HCT116 (cell line): ENCODE results near the gene ACTR3. TPM values are rescaled to one million over a fixed set of nuclear protein-coding genes. Genes with fewer than 3 reads are reported as not detected.

Experiments used
- ATAC-seq: fragments of 200-7000 bp; cut with Tn5 transposase; 2 replicates; pipeline ENCODE4 v1.9.1; 2020; ENCODE audit warnings: mild to moderate bottlenecking, moderate library complexity
- BruUV-seq: library from RNA; stranded (reverse); fragments of 400-500 nt; replicated peaks from 2 replicates; lab custom pipeline; 2021; lab: Mats Ljungman, UMichigan
- CTCF ChIA-PET: fragments of 300-600 bp; sonication (Branson Sonifier 250); formaldehyde crosslinking; loops from one replicate; lab custom pipeline; 2021; ENCODE audit warnings: antibody characterized with exemption; lab: Charles Lee
- POLR2A ChIA-PET: fragments of 300-600, 350-600 bp; sonication (Branson Sonifier 250); formaldehyde crosslinking; loops from one replicate; lab custom pipeline; 2021; ENCODE audit warnings: antibody characterized with exemption; lab: Charles Lee
- RAD21 ChIA-PET, 2 experiments: fragments of 300-600 bp; sonication (Branson Sonifier 250); formaldehyde crosslinking; loops; one replicate each; lab custom pipeline; 2023; ENCODE audit warnings: low total read pairs in 2 of 2; ENCODE audit not compliant: uncharacterized antibody in 2 of 2, unreplicated experiment in 2 of 2, low non-redundant PET in 1 of 2; lab: Charles Lee
- DNase-seq: peaks from one replicate; pipeline ENCODE4 v3.0.0-alpha.2; 2010; ENCODE audit warnings: low read depth, low spot score
- H2AFZ ChIP-seq: fragments of 200-600 bp; shearing (Covaris generic), sonication (generic); 2 replicates; pipeline ENCODE4 v1.6.1; 2017; ENCODE audit warnings: low read depth, mixed run types, mixed read lengths, antibody characterized with exemption, low read length; ENCODE audit not compliant: poor library complexity, severe bottlenecking
- H3K27ac ChIP-seq: 2 replicates; pipeline ENCODE4 v1.5.1; 2012; ENCODE audit warnings: low read depth, low read length
- H3K27me3 ChIP-seq: fragments of 200-600 bp; sonication (generic); 2 replicates; pipeline ENCODE4 v1.6.1; 2016; ENCODE audit warnings: mixed run types, low read length, mixed read lengths; ENCODE audit not compliant: insufficient read depth
- H3K36me3 ChIP-seq, 2 experiments: fragments of 200-500 bp in 1 of 2; fragments of 200-600 bp in 1 of 2; sonication (Bioruptor generic) in 1 of 2; sonication (generic) in 1 of 2; 2 replicates each; pipeline versions ENCODE4 v1.5.1 to v1.6.1; 2014 to 2016; ENCODE audit warnings: low read length in 2 of 2, inconsistent platforms in 1 of 2, mixed read lengths in 1 of 2, mixed run types in 1 of 2; ENCODE audit not compliant: insufficient read depth in 2 of 2, control insufficient read depth in 1 of 2
- H3K4me1 ChIP-seq, 2 experiments: fragments of 200-600 bp in 1 of 2; sonication (generic) in 1 of 2; 2 replicates each; pipeline versions ENCODE4 v1.5.1 to v1.6.1; 2012 to 2017; ENCODE audit warnings: low read length in 2 of 2, inconsistent platforms in 1 of 2, mild to moderate bottlenecking in 1 of 2, mixed read lengths in 1 of 2, mixed run types in 1 of 2, moderate library complexity in 1 of 2; ENCODE audit not compliant: insufficient read depth in 2 of 2, control insufficient read depth in 1 of 2
- H3K4me2 ChIP-seq: fragments of 200-600 bp; sonication (generic); 2 replicates; pipeline ENCODE4 v1.6.1; 2017; ENCODE audit warnings: mixed run types, low read length, mixed read lengths
- H3K4me3 ChIP-seq, 2 experiments: fragments of 200-600 bp in 1 of 2; sonication (generic) in 1 of 2; replicated peaks in 1 of 2; 2 replicates each; pipeline ENCODE4 v1.5.1; 2011 to 2016; ENCODE audit warnings: low read length in 2 of 2, control low read depth in 1 of 2, low read depth in 1 of 2, mild to moderate bottlenecking in 1 of 2, mixed read lengths in 1 of 2, mixed run types in 1 of 2
- H3K79me2 ChIP-seq: fragments of 200-600 bp; sonication (generic); 2 replicates; pipeline ENCODE4 v1.6.1; 2017; ENCODE audit warnings: mild to moderate bottlenecking, mixed run types, low read length, moderate library complexity, mixed read lengths; ENCODE audit not compliant: insufficient read depth
- H3K9ac ChIP-seq: fragments of 200-600 bp; sonication (generic); 2 replicates; pipeline ENCODE4 v1.6.1; 2016; ENCODE audit warnings: low read length, mixed read lengths
- H3K9me2 ChIP-seq: fragments of 200-600 bp; sonication (generic), shearing (Covaris generic); 2 replicates; pipeline ENCODE4 v1.6.1; 2017; ENCODE audit warnings: mixed run types, mild to moderate bottlenecking, moderate library complexity; ENCODE audit not compliant: insufficient read depth
- H3K9me3 ChIP-seq, 2 experiments: fragments of 200-500 bp in 1 of 2; fragments of 200-600 bp in 1 of 2; sonication (Bioruptor generic) in 1 of 2; sonication (generic) in 1 of 2; 2 replicates each; pipeline ENCODE4 v1.6.1; 2014 to 2017; ENCODE audit warnings: low read length in 2 of 2, mixed read lengths in 2 of 2, inconsistent platforms in 1 of 2, low read depth in 1 of 2, mild to moderate bottlenecking in 1 of 2, mixed run types in 1 of 2, moderate library complexity in 1 of 2; ENCODE audit not compliant: control insufficient read depth in 1 of 2, insufficient read depth in 1 of 2
- H4K20me1 ChIP-seq: fragments of 200-600 bp; sonication (generic), shearing (Covaris generic); 2 replicates; pipeline ENCODE4 v1.6.1; 2017; ENCODE audit warnings: mixed run types, mild to moderate bottlenecking, moderate library complexity; ENCODE audit not compliant: insufficient read depth
- CBX3 ChIP-seq: IDR thresholded peaks from 2 replicates; pipeline ENCODE4 v1.6.1; 2012; ENCODE audit warnings: low read depth
- CEBPB ChIP-seq: IDR thresholded peaks from 2 replicates; pipeline ENCODE4 v1.6.1; 2012; ENCODE audit warnings: low read depth
- ELF1 ChIP-seq: IDR thresholded peaks from 2 replicates; pipeline ENCODE4 v1.6.1; 2012; ENCODE audit warnings: low read depth, borderline replicate concordance
- EZH2phosphoT487 ChIP-seq: fragments of 200-600 bp; IDR thresholded peaks from 2 replicates; pipeline ENCODE4 v1.6.1; 2018; ENCODE audit warnings: antibody characterized with exemption, borderline replicate concordance
- JUND ChIP-seq: IDR thresholded peaks from 2 replicates; pipeline ENCODE4 v1.6.1; 2012
- POLR2A ChIP-seq: IDR thresholded peaks from 2 replicates; pipeline ENCODE4 v1.7.0; 2011; ENCODE audit warnings: borderline replicate concordance; ENCODE audit not compliant: insufficient read depth, insufficient read length; ENCODE audit errors: extremely low read depth
- RAD21 ChIP-seq: IDR thresholded peaks from 2 replicates; pipeline ENCODE4 v1.6.1; 2012; ENCODE audit warnings: low read depth, mild to moderate bottlenecking
- SIN3A ChIP-seq: IDR thresholded peaks from 2 replicates; pipeline ENCODE4 v1.6.1; 2012; ENCODE audit warnings: low read depth
- SP1 ChIP-seq: IDR thresholded peaks from 2 replicates; pipeline ENCODE4 v1.6.1; 2012; ENCODE audit warnings: low read depth
- TCF7L2 ChIP-seq: IDR thresholded peaks from 2 replicates; pipeline ENCODE4 v1.7.0; 2011; ENCODE audit warnings: borderline replicate concordance, inconsistent platforms; ENCODE audit not compliant: insufficient read depth, insufficient read length; ENCODE audit errors: extremely low read depth
- intact Hi-C: fragments of 100-400 bp; cut with micrococcal nuclease; formaldehyde crosslinking; loops from 2 replicates; pipeline ENCODE4 v1.10.0; 2022
- total RNA-seq: library from RNA; stranded (reverse); gene quantifications from one replicate; pipeline ENCODE4 v1.2.1, GENCODE V29; 2021; ENCODE audit not compliant: unreplicated experiment
- TF ChIP-seq, protein P1 (sequence below), 3 experiments: fragments of 200-600 bp in 1 of 3; sonication (generic) in 1 of 3; IDR thresholded peaks in 2 of 3; conservative IDR thresholded peaks in 1 of 3; 2 replicates each; pipeline ENCODE4 v1.5.1; 2012 to 2017; ENCODE audit warnings: low read depth in 2 of 3, low read length in 2 of 3, antibody characterized with exemption in 1 of 3, borderline replicate concordance in 1 of 3, control low read depth in 1 of 3, mild to moderate bottlenecking in 1 of 3, mixed read lengths in 1 of 3, mixed run types in 1 of 3, moderate library complexity in 1 of 3; ENCODE audit not compliant: insufficient read depth in 1 of 3
- TF ChIP-seq, protein P2 (sequence below): IDR thresholded peaks from 2 replicates; pipeline ENCODE4 v1.6.1; 2012
- TF ChIP-seq, protein P3 (sequence below): IDR thresholded peaks from 2 replicates; pipeline ENCODE4 v1.6.1; 2011; ENCODE audit warnings: mild to moderate bottlenecking, low read length, moderate library complexity; ENCODE audit not compliant: insufficient replicate concordance; ENCODE audit errors: extremely low read depth

Gene ACTR3
- total RNA-seq, 1 experiment from 2014 or later: 232 TPM

DNA sequence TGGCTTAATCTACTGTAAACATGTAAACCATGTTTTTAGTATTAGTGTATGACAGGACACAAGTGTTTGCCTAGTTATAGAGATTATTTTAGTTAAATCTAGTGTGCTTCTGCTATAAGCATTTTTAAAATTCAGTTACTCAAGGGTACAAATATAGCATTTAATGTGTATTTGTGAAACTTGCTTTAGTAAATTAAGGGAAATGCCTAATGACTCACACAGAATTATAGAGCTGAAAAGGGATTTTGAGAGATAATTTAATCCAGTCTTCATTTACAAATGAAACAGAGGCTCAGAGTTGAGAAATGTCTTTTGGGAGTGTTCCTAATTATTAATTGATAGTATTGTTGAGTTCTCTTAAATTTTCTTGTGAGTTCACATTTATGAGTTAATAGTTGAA is 8.2 kb downstream of the ACTR3 start (continued):
- TF ChIP-seq CBX3 (no peak), CEBPB (no peak), JUND (no peak), POLR2A (no peak), SP1 (no peak)

GRCh38 chr2:113899166-113899565 is 9.3 kb downstream of the ACTR3 start:
- Histone ChIP-seq H3K9ac (no peak overlapping the region), H3K9me2 (no peaks in the 10 kb centered on the region), H3K4me3 (no peak overlapping the region), H3K36me3 (no peaks in the 10 kb centered on the region), H4K20me1 (peaks cover 3% of the 10 kb centered on the region; the same call in 1 of the 2 replicates), H3K27ac (no peak overlapping the region), H2AFZ (no peak overlapping the region), H3K4me2 (no peak overlapping the region), H3K4me1 (peaks cover 14 to 26% of the 10 kb centered on the region in 2 experiments), H3K79me2 (peaks cover 100% of the 10 kb centered on the region), H3K9me3 (no peaks in the 10 kb centered on the region), H3K27me3 (no peaks in the 10 kb centered on the region)
- no TSS peak for BruUV-seq
- ChIA-PET POLR2A (no interaction called here), RAD21 (no interaction called here), CTCF (no interaction called here)
- DNase-seq (no peak), ATAC-seq (no peak)
- TF ChIP-seq, protein P1, sequence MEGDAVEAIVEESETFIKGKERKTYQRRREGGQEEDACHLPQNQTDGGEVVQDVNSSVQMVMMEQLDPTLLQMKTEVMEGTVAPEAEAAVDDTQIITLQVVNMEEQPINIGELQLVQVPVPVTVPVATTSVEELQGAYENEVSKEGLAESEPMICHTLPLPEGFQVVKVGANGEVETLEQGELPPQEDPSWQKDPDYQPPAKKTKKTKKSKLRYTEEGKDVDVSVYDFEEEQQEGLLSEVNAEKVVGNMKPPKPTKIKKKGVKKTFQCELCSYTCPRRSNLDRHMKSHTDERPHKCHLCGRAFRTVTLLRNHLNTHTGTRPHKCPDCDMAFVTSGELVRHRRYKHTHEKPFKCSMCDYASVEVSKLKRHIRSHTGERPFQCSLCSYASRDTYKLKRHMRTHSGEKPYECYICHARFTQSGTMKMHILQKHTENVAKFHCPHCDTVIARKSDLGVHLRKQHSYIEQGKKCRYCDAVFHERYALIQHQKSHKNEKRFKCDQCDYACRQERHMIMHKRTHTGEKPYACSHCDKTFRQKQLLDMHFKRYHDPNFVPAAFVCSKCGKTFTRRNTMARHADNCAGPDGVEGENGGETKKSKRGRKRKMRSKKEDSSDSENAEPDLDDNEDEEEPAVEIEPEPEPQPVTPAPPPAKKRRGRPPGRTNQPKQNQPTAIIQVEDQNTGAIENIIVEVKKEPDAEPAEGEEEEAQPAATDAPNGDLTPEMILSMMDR (IDR thresholded peaks at IDR 0.05 in 2 of 3, conservative IDR thresholded peaks at IDR 0.05 in 1 of 3; ENCODE audit: borderline replicate concordance in 1 of 3, insufficient read depth in 1 of 3, low read depth in 2 of 3, low read length in 2 of 3): no peak
- TF ChIP-seq, protein P2, sequence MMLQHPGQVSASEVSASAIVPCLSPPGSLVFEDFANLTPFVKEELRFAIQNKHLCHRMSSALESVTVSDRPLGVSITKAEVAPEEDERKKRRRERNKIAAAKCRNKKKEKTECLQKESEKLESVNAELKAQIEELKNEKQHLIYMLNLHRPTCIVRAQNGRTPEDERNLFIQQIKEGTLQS: no peak
- TF ChIP-seq SP1 (no peak), RAD21 (no peak), EZH2phosphoT487 (no peak), TCF7L2 (no peak), ELF1 (no peak), SIN3A (no peak)
- TF ChIP-seq, protein P3, sequence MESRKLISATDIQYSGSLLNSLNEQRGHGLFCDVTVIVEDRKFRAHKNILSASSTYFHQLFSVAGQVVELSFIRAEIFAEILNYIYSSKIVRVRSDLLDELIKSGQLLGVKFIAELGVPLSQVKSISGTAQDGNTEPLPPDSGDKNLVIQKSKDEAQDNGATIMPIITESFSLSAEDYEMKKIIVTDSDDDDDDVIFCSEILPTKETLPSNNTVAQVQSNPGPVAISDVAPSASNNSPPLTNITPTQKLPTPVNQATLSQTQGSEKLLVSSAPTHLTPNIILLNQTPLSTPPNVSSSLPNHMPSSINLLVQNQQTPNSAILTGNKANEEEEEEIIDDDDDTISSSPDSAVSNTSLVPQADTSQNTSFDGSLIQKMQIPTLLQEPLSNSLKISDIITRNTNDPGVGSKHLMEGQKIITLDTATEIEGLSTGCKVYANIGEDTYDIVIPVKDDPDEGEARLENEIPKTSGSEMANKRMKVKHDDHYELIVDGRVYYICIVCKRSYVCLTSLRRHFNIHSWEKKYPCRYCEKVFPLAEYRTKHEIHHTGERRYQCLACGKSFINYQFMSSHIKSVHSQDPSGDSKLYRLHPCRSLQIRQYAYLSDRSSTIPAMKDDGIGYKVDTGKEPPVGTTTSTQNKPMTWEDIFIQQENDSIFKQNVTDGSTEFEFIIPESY: no peak
- intact Hi-C loops: no loop called here
